H9 (cell line): Measurements from ENCODE around the gene MAGEA11. TPM values are rescaled to one million over a fixed set of nuclear protein-coding genes. Genes with fewer than 3 reads are reported as not detected.
A peak's percentile ranks its signal among the peaks of the same experiment; 100 is the strongest.

ENCODE experiments used
- DNase-seq: peaks from one replicate; pipeline ENCODE4 v3.0.0-alpha.2; 2017
- H2AFZ ChIP-seq: one replicate; pipeline ENCODE4 v1.6.1; 2013; ENCODE audit warnings: mild to moderate bottlenecking, low read length, control low read depth, moderate library complexity
- H2AK5ac ChIP-seq: 2 replicates; pipeline ENCODE4 v1.6.1; 2013; ENCODE audit warnings: low read length, control low read depth, mixed read lengths; ENCODE audit not compliant: insufficient read length
- H2BK120ac ChIP-seq: one replicate; pipeline ENCODE4 v1.6.1; 2013; ENCODE audit warnings: low read depth, mild to moderate bottlenecking, low read length, control low read depth, inconsistent platforms; ENCODE audit not compliant: poor library complexity, severe bottlenecking
- H2BK12ac ChIP-seq: 2 replicates; pipeline ENCODE4 v1.6.1; 2013; ENCODE audit warnings: low read length, control low read depth, mixed read lengths, low read depth; ENCODE audit not compliant: insufficient read length
- H2BK15ac ChIP-seq: 2 replicates; pipeline ENCODE4 v1.6.1; 2013; ENCODE audit warnings: low read depth, low read length, control low read depth
- H2BK20ac ChIP-seq: one replicate; pipeline ENCODE4 v1.6.1; 2013; ENCODE audit warnings: low read depth, mild to moderate bottlenecking, low read length, control low read depth, inconsistent platforms; ENCODE audit not compliant: poor library complexity, severe bottlenecking
- H2BK5ac ChIP-seq: 2 replicates; pipeline ENCODE4 v1.6.1; 2013; ENCODE audit warnings: low read length, control low read depth, mixed read lengths; ENCODE audit not compliant: insufficient read length
- H3K14ac ChIP-seq: 2 replicates; pipeline ENCODE4 v1.6.1; 2013; ENCODE audit warnings: low read length, control low read depth; ENCODE audit not compliant: insufficient read depth
- H3K18ac ChIP-seq: 2 replicates; pipeline ENCODE4 v1.6.1; 2013; ENCODE audit warnings: low read depth, mild to moderate bottlenecking, mixed read lengths, low read length, control low read depth; ENCODE audit not compliant: insufficient read length
- H3K23ac ChIP-seq: 2 replicates; pipeline ENCODE4 v1.6.1; 2013; ENCODE audit warnings: low read length, control low read depth, mixed read lengths, low read depth; ENCODE audit not compliant: insufficient read length
- H3K23me2 ChIP-seq: 2 replicates; pipeline ENCODE4 v1.6.1; 2013; ENCODE audit warnings: low read depth, mild to moderate bottlenecking, mixed read lengths, low read length, control low read depth; ENCODE audit not compliant: insufficient read length, poor library complexity, severe bottlenecking
- H3K27ac ChIP-seq: 2 replicates; pipeline ENCODE4 v1.5.1; 2013; ENCODE audit warnings: low read length, control low read depth, mixed read lengths, low read depth; ENCODE audit not compliant: insufficient read length
- H3K27me3 ChIP-seq: 2 replicates; pipeline ENCODE4 v1.6.1; 2013; ENCODE audit warnings: low read length, control low read depth, inconsistent platforms; ENCODE audit not compliant: insufficient read depth
- H3K4ac ChIP-seq: 2 replicates; pipeline ENCODE4 v1.6.1; 2013; ENCODE audit warnings: low read depth, mild to moderate bottlenecking, control low read depth, inconsistent platforms, low read length, moderate library complexity
- H3K4me1 ChIP-seq: 2 replicates; pipeline ENCODE4 v1.6.1; 2013; ENCODE audit warnings: low read length, control low read depth, inconsistent platforms; ENCODE audit not compliant: insufficient read depth
- H3K4me2 ChIP-seq: 2 replicates; pipeline ENCODE4 v1.6.1; 2013; ENCODE audit warnings: low read length, control low read depth, mixed read lengths; ENCODE audit not compliant: insufficient read length, insufficient read depth
- H3K56ac ChIP-seq: 2 replicates; pipeline ENCODE4 v1.6.1; 2013; ENCODE audit warnings: low read depth, mild to moderate bottlenecking, mixed read lengths, low read length, control low read depth; ENCODE audit not compliant: insufficient read length
- H3K79me1 ChIP-seq: 2 replicates; pipeline ENCODE4 v1.6.1; 2013; ENCODE audit warnings: low read depth, mild to moderate bottlenecking, moderate library complexity, low read length, control low read depth, inconsistent platforms; ENCODE audit not compliant: insufficient read depth, poor library complexity, severe bottlenecking
- H3K79me2 ChIP-seq: 2 replicates; pipeline ENCODE4 v1.6.1; 2013; ENCODE audit warnings: low read length, control low read depth, inconsistent platforms; ENCODE audit not compliant: insufficient read depth
- H3K9ac ChIP-seq: 2 replicates; pipeline ENCODE4 v1.6.1; 2013; ENCODE audit warnings: low read length, control low read depth, mixed read lengths; ENCODE audit not compliant: insufficient read length; ENCODE audit errors: extremely low read depth
- H3K9me3 ChIP-seq: one replicate; pipeline ENCODE4 v1.6.1; 2013; ENCODE audit warnings: low read depth, low read length, inconsistent platforms; ENCODE audit not compliant: control insufficient read depth
- H3T11ph ChIP-seq: one replicate; pipeline ENCODE4 v1.6.1; 2013; ENCODE audit warnings: mild to moderate bottlenecking, low read length, control low read depth, inconsistent platforms
- H4K20me1 ChIP-seq: one replicate; pipeline ENCODE4 v1.6.1; 2013; ENCODE audit not compliant: control insufficient read depth, insufficient read length, insufficient read depth
- H4K5ac ChIP-seq: 2 replicates; pipeline ENCODE4 v1.6.1; 2013; ENCODE audit warnings: low read depth, mild to moderate bottlenecking, mixed read lengths, low read length, control low read depth; ENCODE audit not compliant: insufficient read length
- H4K8ac ChIP-seq: replicated peaks from 2 replicates; pipeline ENCODE4 v1.6.1; 2013; ENCODE audit warnings: low read length, control low read depth, mixed read lengths, low read depth; ENCODE audit not compliant: insufficient read length
- H4K91ac ChIP-seq: 2 replicates; pipeline ENCODE4 v1.6.1; 2013; ENCODE audit warnings: low read depth, mild to moderate bottlenecking, moderate library complexity, mixed read lengths, low read length, control low read depth; ENCODE audit not compliant: insufficient read length
- H3K27ac Mint-ChIP-seq, 3 experiments: 2 replicates in 2 of 3; 3 replicates in 1 of 3; pipeline ENCODE4 v1.8.0; 2020 to 2021; ENCODE audit warnings: mixed read lengths in 3 of 3, mild to moderate bottlenecking in 1 of 3, moderate library complexity in 1 of 3
- H3K27me3 Mint-ChIP-seq: 2 replicates; pipeline ENCODE4 v1.8.0; 2021; ENCODE audit warnings: low read depth, mild to moderate bottlenecking, moderate library complexity, mixed read lengths
- H3K36me3 Mint-ChIP-seq, 3 experiments: 2 replicates in 2 of 3; 3 replicates in 1 of 3; pipeline ENCODE4 v1.8.0; 2020 to 2021; ENCODE audit warnings: low read depth in 3 of 3, mixed read lengths in 3 of 3; ENCODE audit not compliant: insufficient read depth in 1 of 3
- H3K4me1 Mint-ChIP-seq, 2 experiments: 2 replicates each; pipeline ENCODE4 v1.8.0; 2020; ENCODE audit warnings: mixed read lengths in 2 of 2
- H3K4me3 Mint-ChIP-seq, 2 experiments: 2 replicates in 1 of 2; 3 replicates in 1 of 2; pipeline ENCODE4 v1.8.0; 2020 to 2021; ENCODE audit warnings: mild to moderate bottlenecking in 2 of 2, mixed read lengths in 2 of 2, moderate library complexity in 1 of 2
- H3K9me3 Mint-ChIP-seq, 2 experiments: 2 replicates in 1 of 2; 3 replicates in 1 of 2; pipeline ENCODE4 v1.8.0; 2020; ENCODE audit warnings: mild to moderate bottlenecking in 2 of 2, mixed read lengths in 2 of 2, moderate library complexity in 1 of 2
- CTCF ChIP-seq: fragments of 200-600 bp; sonication (generic); conservative IDR thresholded peaks from 3 replicates; pipeline ENCODE4 v1.8.0; 2021; ENCODE audit warnings: antibody characterized with exemption, mild to moderate bottlenecking
- WGBS: extraction: QIAGEN DNeasy Blood & Tissue Kit; methylation state at CpG from one replicate; pipeline ENCODE4 v1.1.7; 2013; ENCODE audit warnings: missing lambda C conversion rate, low lambda C conversion rate, mixed read lengths; ENCODE audit not compliant: insufficient read length; ENCODE audit errors: extremely low coverage; 5-methylcytosine and 5-hydroxymethylcytosine counted together
- total RNA-seq: library from RNA; stranded (reverse); gene quantifications from 2 replicates; pipeline ENCODE4 v1.2.1, GENCODE V29; 2021

MAGEA11 gene
- total RNA-seq, 1 experiment from 2014 or later, result not detected

- no CpG with 5 or more reads among the region's 2 CpGs for WGBS
- Histone ChIP-seq H3K56ac (no peak overlapping the region), H2BK20ac (no peak overlapping the region), H2BK120ac (no peak overlapping the region), H3K79me2 (no peaks in the 10 kb centered on the region), H3K14ac (no peak overlapping the region), H4K20me1 (no peaks in the 10 kb centered on the region), H2BK15ac (no peak overlapping the region), H2BK5ac (no peak overlapping the region), H3K23ac (no peak overlapping the region), H3K18ac (no peak overlapping the region), H2BK12ac (peak overlapping the region; percentile 35), H2AFZ (no peak overlapping the region), H4K8ac (no peak overlapping the region), H3K23me2 (no peaks in the 10 kb centered on the region), H3K79me1 (no peaks in the 10 kb centered on the region), H3K27ac (no peak overlapping the region), H3T11ph (no peak overlapping the region), H4K5ac (no peak overlapping the region), H3K4me2 (no peak overlapping the region), H2AK5ac (no peak overlapping the region), H3K9me3 (peaks cover 10% of the 10 kb centered on the region), H3K27me3 (no peaks in the 10 kb centered on the region), H4K91ac (no peak overlapping the region), H3K4me1 (peaks cover 6% of the 10 kb centered on the region; the same call in 1 of the 2 replicates), H3K4ac (no peak overlapping the region), H3K9ac (no peak overlapping the region)
- Mint-ChIP-seq H3K9me3 (peaks cover 32 to 36% of the 10 kb centered on the region in 2 experiments), H3K27me3 (peaks cover 2% of the 10 kb centered on the region; the same call in 1 of the 2 replicates), H3K4me1 (peaks cover 26 to 31% of the 10 kb centered on the region in 2 experiments), H3K36me3 (peaks cover 0 to 9% (median 4%) of the 10 kb centered on the region in 3 experiments; a peak in 5 of 7 replicates), H3K27ac (no peak overlapping the region), H3K4me3 (no peak overlapping the region)
- DNase-seq, result no peak
- TF ChIP-seq CTCF, result no peak
Observed at GRCh38 chrX:149681182-149681581, 30.7 kb upstream of the MAGEA11 start.
